B cell (primary cell): ENCODE data around the gene SPAAR. TPM values are rescaled to one million over a fixed set of nuclear protein-coding genes. Genes with fewer than 3 reads are reported as not detected.

Experiments used
- ATAC-seq: fragments of 200-7000 bp; cut with Tn5 transposase; one replicate; pipeline ENCODE4 v1.10.0; 2021; ENCODE audit warnings: low read depth, mild to moderate bottlenecking, moderate number of reproducible peaks, moderate library complexity
- CTCF ChIA-PET: fragments of 350-600 bp; sonication (Branson Sonifier 250); formaldehyde crosslinking; loops from one replicate; lab custom pipeline; 2021; ENCODE audit warnings: antibody characterized with exemption, inconsistent platforms; lab: Charles Lee
- POLR2A ChIA-PET: fragments of 350-600 bp; sonication (Branson Sonifier 250); formaldehyde crosslinking; loops from one replicate; lab custom pipeline; 2021; ENCODE audit warnings: antibody characterized with exemption; lab: Charles Lee
- DNase-seq: peaks from one replicate; pipeline ENCODE4 v3.0.0; 2013
- H2AFZ ChIP-seq: 2 replicates; pipeline ENCODE4 v1.6.1; 2012; ENCODE audit warnings: mild to moderate bottlenecking, low read depth, low read length; ENCODE audit not compliant: insufficient read depth, poor library complexity, severe bottlenecking
- H3K27ac ChIP-seq, 2 donors: 1 replicate in 1 of 2; 2 replicates in 1 of 2; pipeline ENCODE4 v1.5.1; 2012 to 2013; ENCODE audit warnings: low read length in 2 of 2, mild to moderate bottlenecking in 2 of 2, moderate library complexity in 1 of 2
- H3K27me3 ChIP-seq, 4 experiments: fragments of 200-600 bp in 1 of 4; sonication (generic) in 1 of 4; replicated peaks in 1 of 4; 1 replicate in 2 of 4; 2 replicates in 2 of 4; pipeline versions ENCODE4 v1.6.1 to v1.7.0; 2013 to 2016; ENCODE audit warnings: low read length in 3 of 4, mild to moderate bottlenecking in 2 of 4, mixed read lengths in 1 of 4, moderate library complexity in 1 of 4; ENCODE audit not compliant: insufficient read depth in 4 of 4, control insufficient read depth in 3 of 4; ENCODE audit errors: control extremely low read depth in 1 of 4
- H3K36me3 ChIP-seq, 2 experiments: replicated peaks in 1 of 2; 1 replicate in 1 of 2; 2 replicates in 1 of 2; pipeline versions ENCODE4 v1.6.1 to v1.7.1; 2013; ENCODE audit warnings: low read length in 1 of 2; ENCODE audit not compliant: insufficient read depth in 2 of 2, control insufficient read depth in 1 of 2; ENCODE audit errors: control extremely low read depth in 1 of 2, extremely low read depth in 1 of 2
- H3K4me1 ChIP-seq, 2 donors: fragments of 200-600 bp in 1 of 2; sonication (generic) in 1 of 2; 1 replicate in 1 of 2; 2 replicates in 1 of 2; pipeline versions ENCODE4 v1.5.1 to v1.6.1; 2013 to 2017; ENCODE audit warnings: low read length in 2 of 2; ENCODE audit not compliant: control insufficient read depth in 2 of 2, insufficient read depth in 2 of 2
- H3K4me2 ChIP-seq: replicated peaks from 2 replicates; pipeline ENCODE3; 2012; ENCODE audit warnings: mild to moderate bottlenecking, low read depth, low read length; ENCODE audit not compliant: poor library complexity, severe bottlenecking
- H3K4me3 ChIP-seq, 5 experiments: fragments of 200-600 bp in 1 of 5; sonication (generic) in 1 of 5; 1 replicate in 3 of 5; 2 replicates in 2 of 5; pipeline versions ENCODE4 v1.5.1 to v1.7.0; 2011 to 2016; ENCODE audit warnings: low read length in 4 of 5, mild to moderate bottlenecking in 4 of 5, low read depth in 2 of 5, control low read depth in 1 of 5, moderate library complexity in 1 of 5; ENCODE audit not compliant: insufficient read depth in 1 of 5; ENCODE audit errors: control extremely low read depth in 1 of 5, extremely low read depth in 1 of 5
- H3K79me2 ChIP-seq: fragments of 200-600 bp; sonication (generic); one replicate; pipeline ENCODE4 v1.6.0; 2016; ENCODE audit warnings: low read length; ENCODE audit not compliant: control insufficient read depth, insufficient read depth
- H3K9ac ChIP-seq: fragments of 200-600 bp; sonication (generic); 2 replicates; pipeline ENCODE4 v1.6.1; 2017; ENCODE audit warnings: mild to moderate bottlenecking, low read length, moderate library complexity
- H3K9me3 ChIP-seq, 3 donors: one replicate each; pipeline versions ENCODE4 v1.6.1 to v1.7.1; 2013; ENCODE audit warnings: low read length in 2 of 3; ENCODE audit not compliant: control insufficient read depth in 2 of 3, insufficient read depth in 1 of 3; ENCODE audit errors: control extremely low read depth in 1 of 3
- H4K20me1 ChIP-seq: 2 replicates; pipeline ENCODE4 v1.6.0; 2012; ENCODE audit warnings: mild to moderate bottlenecking, low read length; ENCODE audit not compliant: insufficient read depth, control insufficient read depth, poor library complexity, severe bottlenecking
- H3K27ac Mint-ChIP-seq: one replicate; pipeline ENCODE4 v1.8.0; 2021; ENCODE audit warnings: mixed read lengths
- H3K27me3 Mint-ChIP-seq: one replicate; pipeline ENCODE4 v1.8.0; 2021; ENCODE audit warnings: mixed read lengths
- H3K4me1 Mint-ChIP-seq: one replicate; pipeline ENCODE4 v1.8.0; 2021; ENCODE audit warnings: mixed read lengths
- H3K4me3 Mint-ChIP-seq: one replicate; pipeline ENCODE4 v1.8.0; 2021; ENCODE audit warnings: mixed read lengths
- H3K9me3 Mint-ChIP-seq: one replicate; pipeline ENCODE4 v1.8.0; 2022; ENCODE audit warnings: mixed read lengths; ENCODE audit not compliant: insufficient read depth
- EZH2 ChIP-seq: IDR thresholded peaks from 2 replicates; pipeline ENCODE4 v1.6.1; 2012; ENCODE audit warnings: borderline replicate concordance, low read depth, mild to moderate bottlenecking, moderate library complexity, low read length; ENCODE audit not compliant: insufficient read depth, poor library complexity, severe bottlenecking
- WGBS: methylation state at CpG from one replicate; pipeline ENCODE4 v1.1.5; 2013; ENCODE audit warnings: missing lambda C conversion rate; ENCODE audit not compliant: insufficient coverage; 5-methylcytosine and 5-hydroxymethylcytosine counted together
- intact Hi-C: fragments of 100-400 bp; cut with micrococcal nuclease; formaldehyde crosslinking; loops from one replicate; pipeline ENCODE4 v1.10.0; 2022
- polyA plus RNA-seq: library from polyadenylated mRNA; depleted of rRNA; stranded (reverse); fragments of >200 nt; gene quantifications from 2 replicates; pipeline ENCODE4 v1.2.3, GENCODE V29; 2012
- total RNA-seq, 2 donors: library from RNA; stranded (reverse); fragments of 120-200 nt in 1 of 2; gene quantifications; 1 replicate in 1 of 2; 2 replicates in 1 of 2; pipeline versions ENCODE4 v1.2.3 to v1.2.4, GENCODE V29; 2013 to 2022
- TF ChIP-seq, protein P1 (sequence below): fragments of 200-600 bp; IDR thresholded peaks from one replicate; pipeline ENCODE4 v1.8.0; 2022; ENCODE audit warnings: antibody characterized with exemption, mild to moderate bottlenecking

Gene SPAAR
- total and polyA plus RNA-seq, 2 donors (not counting 1 experiment from before 2014, with no cell fraction given): not detected

DNA sequence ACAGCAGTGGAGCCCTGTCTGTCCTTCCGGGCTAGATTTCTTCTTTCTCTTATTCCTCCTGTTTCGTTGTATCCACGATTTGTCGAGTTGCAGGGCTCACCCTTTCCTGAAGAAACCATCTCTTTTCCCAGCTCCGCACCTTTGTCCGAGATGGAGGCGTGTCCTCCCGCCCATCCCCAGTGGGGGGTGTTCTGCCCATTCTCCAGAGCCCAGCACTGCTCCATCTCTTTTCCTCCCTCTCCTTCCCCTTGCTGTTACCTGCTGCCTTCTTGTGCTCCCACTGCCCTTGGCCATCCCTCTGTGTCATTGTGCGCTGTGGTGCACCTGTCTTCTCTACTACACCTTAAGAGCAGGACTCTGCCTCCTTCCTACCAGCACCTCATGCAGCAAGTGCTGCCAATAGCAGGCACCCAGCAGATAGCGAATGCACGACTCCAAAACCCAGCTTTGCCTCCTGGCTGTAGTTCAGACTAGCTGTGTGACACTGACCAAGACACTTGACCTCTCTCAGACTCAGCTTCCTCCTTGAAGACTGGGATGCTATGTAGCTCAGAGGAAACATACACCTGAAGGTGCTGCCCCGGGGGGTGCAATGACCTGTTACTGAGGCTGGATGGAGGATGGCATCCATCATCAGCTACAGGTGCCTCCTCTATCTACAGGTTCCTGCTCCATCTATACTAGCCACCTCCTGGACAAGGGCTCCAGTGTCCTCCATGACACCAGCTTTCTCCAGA is 48.0 kb upstream of the SPAAR start:
- no peak overlapping the region for H3K27ac ChIP-seq
- H3K4me3 Mint-ChIP-seq: no peak overlapping the region
- no peak overlapping the region for H3K4me3 ChIP-seq
- no peak overlapping the region for H2AFZ ChIP-seq
- 72% methylated on average over 11 of the region's 12 CpGs for WGBS
- no peaks in the 10 kb centered on the region for H3K4me1 Mint-ChIP-seq
- no peaks in the 10 kb centered on the region for H3K9me3 ChIP-seq
- CTCF ChIA-PET: interaction anchor here (0.5 to 4.0 kb wide), 6 partner anchors 7 to 280 kb away, joined by 3 to 17 read pairs (median 4); no protein-coding TSS in a partner anchor
- H3K9me3 Mint-ChIP-seq: no peaks in the 10 kb centered on the region
- no peak overlapping the region for H3K27ac Mint-ChIP-seq
- no peaks in the 10 kb centered on the region for H3K4me1 ChIP-seq
- no peaks in the 10 kb centered on the region for H3K36me3 ChIP-seq
- H3K4me2 ChIP-seq: no peak overlapping the region
- H3K27me3 Mint-ChIP-seq: peaks cover 22% of the 10 kb centered on the region
- H3K9ac ChIP-seq: no peak overlapping the region
- TF ChIP-seq, protein P1, sequence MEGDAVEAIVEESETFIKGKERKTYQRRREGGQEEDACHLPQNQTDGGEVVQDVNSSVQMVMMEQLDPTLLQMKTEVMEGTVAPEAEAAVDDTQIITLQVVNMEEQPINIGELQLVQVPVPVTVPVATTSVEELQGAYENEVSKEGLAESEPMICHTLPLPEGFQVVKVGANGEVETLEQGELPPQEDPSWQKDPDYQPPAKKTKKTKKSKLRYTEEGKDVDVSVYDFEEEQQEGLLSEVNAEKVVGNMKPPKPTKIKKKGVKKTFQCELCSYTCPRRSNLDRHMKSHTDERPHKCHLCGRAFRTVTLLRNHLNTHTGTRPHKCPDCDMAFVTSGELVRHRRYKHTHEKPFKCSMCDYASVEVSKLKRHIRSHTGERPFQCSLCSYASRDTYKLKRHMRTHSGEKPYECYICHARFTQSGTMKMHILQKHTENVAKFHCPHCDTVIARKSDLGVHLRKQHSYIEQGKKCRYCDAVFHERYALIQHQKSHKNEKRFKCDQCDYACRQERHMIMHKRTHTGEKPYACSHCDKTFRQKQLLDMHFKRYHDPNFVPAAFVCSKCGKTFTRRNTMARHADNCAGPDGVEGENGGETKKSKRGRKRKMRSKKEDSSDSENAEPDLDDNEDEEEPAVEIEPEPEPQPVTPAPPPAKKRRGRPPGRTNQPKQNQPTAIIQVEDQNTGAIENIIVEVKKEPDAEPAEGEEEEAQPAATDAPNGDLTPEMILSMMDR: no peak
- no peak for TF ChIP-seq EZH2
- ATAC-seq (no peak), DNase-seq (no peak)
- peaks cover 0 to 12% (median 3%) of the 10 kb centered on the region in 4 experiments for H3K27me3 ChIP-seq
- no peaks in the 10 kb centered on the region for H4K20me1 ChIP-seq
- H3K79me2 ChIP-seq: no peaks in the 10 kb centered on the region
- intact Hi-C loops: no loop called here
- POLR2A ChIA-PET: no interaction called here

DNA sequence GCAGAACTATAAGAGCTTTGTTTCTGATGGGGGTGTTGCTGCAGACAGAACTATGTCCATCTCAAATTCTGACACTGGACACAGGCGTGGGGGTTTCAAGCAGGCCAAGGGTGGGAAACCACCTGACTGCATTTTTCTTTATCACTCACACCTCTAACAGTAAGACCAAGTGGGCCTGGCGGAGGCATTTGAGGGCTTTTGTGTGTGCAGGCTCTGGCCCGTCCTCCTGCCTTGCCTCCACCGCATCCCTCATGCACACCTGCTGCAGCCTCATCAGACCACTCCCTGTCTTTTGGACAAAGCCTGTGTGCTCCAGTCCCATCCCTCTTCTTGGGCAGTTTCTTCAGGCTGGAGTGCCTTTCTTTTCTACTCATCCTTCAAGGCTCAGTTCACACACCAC is 47.0 kb upstream of the SPAAR start:
- ChIA-PET POLR2A (no interaction called here), CTCF (interaction anchor here (0.5 to 2.5 kb wide), 6 partner anchors 15 to 281 kb away, joined by 3 to 10 read pairs (median 4); no protein-coding TSS in a partner anchor)
- Histone ChIP-seq H3K27me3 (peaks cover 0 to 12% (median 3%) of the 10 kb centered on the region in 4 experiments), H3K36me3 (no peaks in the 10 kb centered on the region), H3K4me2 (no peak overlapping the region), H3K4me1 (no peaks in the 10 kb centered on the region), H3K4me3 (no peak overlapping the region), H3K79me2 (no peaks in the 10 kb centered on the region), H3K9ac (no peak overlapping the region), H3K27ac (no peak overlapping the region), H4K20me1 (no peaks in the 10 kb centered on the region), H2AFZ (no peak overlapping the region), H3K9me3 (no peaks in the 10 kb centered on the region)
- Mint-ChIP-seq H3K4me1 (no peaks in the 10 kb centered on the region), H3K9me3 (no peaks in the 10 kb centered on the region), H3K27me3 (peaks cover 22% of the 10 kb centered on the region), H3K27ac (no peak overlapping the region), H3K4me3 (no peak overlapping the region)
- WGBS: 90% methylated on average over 4 of the region's 4 CpGs
- DNase-seq: no peak
- TF ChIP-seq EZH2: no peak
- TF ChIP-seq, protein P1: no peak
- intact Hi-C loops: no loop called here
- no peak for ATAC-seq
